Activated T-cell treated with anti-CD3 and anti-CD28 coated beads for 24 hours (primary cell): ENCODE data around the gene PIP5K1A.
A peak's percentile ranks its signal among the peaks of the same experiment; 100 is the strongest.
"Not testable (repeated sequence)": the region's sequence is repeated elsewhere in the genome, so short reads cannot be mapped to it uniquely, and the experiment has no call there.

Source experiments
- DNase-seq: peaks from one replicate; pipeline ENCODE4 v3.0.0-alpha.2; 2020; ENCODE audit warnings: low read depth

PIP5K1A gene

DNA sequence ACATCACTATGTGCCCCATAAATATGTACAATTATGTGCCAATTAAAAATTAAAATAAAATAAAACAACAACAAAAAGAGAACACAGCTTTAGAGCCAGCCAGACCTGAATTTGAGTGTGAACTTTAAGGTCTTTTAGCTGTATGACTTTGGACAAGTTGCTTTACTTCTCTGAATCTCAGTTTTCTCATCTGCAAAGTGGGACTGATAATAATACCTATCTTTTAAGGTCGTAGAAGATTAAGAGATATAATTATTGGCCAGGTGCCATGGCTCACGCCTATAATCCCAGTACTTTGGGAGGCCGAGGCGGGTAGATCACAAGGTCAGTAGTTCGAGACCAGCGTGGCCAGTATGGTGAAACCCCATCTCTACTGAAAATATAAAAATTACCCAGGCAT is 5.0 kb upstream of the PIP5K1A start:
- no peak for DNase-seq

DNA sequence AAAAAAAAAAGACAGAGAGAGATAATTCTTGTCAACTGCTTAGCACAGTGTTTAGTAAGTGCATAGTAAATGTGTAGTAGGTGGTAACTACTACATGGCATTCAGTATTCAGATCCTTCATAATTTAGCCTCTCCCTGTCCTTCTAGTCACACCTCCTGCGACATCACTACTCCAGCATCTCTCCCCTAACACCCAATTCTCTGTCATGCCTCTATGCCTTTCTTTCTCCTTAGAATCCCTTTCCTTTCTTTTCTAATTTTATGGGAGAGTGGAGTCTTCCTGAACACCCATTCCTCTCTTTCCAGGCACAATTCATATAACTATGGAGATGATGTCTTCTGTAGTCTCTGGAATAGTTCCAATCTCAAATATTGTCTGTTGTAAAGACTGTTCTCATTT is 4.5 kb upstream of the PIP5K1A start:
- DNase-seq = no peak

DNA sequence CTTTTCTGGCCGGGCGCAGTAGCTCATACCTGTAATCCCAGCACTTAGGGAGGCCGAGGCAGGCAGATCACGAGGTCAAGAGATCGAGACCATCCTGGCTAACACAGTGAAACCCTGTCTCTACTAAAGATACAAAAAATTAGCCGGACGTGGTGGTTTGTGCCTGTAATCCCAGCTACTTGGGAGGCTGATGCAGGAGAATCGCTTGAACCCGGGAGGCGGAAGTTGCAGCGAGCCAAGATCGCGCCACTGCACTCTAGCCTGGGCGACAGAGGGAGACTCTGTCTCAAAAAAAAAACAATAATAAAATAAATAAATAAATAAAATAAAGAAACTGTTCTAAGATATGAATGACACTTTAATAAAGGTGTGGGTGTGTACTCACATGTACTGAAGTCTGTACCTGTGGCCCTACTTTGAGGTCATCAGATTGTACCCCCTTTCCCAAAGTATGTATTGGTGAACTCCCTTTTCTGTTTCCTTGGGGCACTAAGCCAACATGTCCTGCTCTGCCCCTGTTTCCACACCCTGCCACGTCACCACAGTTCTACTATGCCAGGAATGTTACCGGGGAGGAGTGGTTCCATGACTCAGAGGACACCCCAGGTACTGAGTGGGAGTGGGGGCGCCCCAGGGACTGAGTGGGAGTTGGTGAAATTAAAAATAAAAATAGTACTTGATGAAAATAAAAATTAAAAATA is 3.3 kb upstream of the PIP5K1A start:
- not testable (repeated sequence) for DNase-seq

DNA sequence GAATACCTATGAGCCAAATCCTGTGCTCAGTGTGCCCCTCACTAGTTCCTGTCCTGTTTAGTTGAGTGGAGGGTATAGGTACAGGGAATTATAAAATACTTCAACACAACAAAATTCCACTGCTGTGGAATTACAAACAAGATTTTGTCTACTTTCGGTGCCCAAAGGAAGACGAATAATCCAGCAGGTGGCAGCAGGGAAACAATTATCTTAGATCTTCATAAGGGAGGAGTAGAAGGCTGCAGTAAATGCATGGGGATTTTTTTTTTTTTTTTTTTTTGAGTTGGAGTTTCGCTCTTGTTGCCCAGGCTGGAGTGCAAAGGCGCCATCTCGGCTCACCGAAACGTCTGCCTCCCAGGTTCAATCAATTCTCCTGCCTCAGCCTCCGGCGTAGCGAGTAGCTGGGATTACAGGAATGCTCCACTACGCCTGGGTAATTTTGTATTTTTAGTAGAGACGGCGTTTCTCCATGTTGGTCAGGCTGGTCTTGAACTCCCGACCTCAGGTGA is 2.0 kb upstream of the PIP5K1A start:
- peak; percentile 32 for DNase-seq

DNA sequence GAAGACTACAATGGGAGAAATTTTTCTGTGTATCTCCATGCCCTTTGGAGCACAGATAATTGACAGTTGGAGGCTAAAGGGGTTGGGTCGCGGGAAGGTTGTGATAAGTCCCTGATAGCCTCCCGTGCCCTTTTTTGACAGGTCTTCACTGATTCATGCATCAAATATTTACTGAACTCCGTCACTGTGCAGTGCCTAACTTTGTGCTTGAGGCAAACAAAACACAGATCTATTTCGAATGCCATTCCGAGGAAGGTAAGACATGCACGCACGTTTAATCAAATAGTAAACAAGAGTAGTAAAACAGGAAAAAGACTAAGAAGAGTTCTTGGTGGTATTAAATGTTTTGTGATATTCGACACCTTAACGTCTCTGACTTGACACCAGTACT is 494 bp upstream of the PIP5K1A start:
- no peak for DNase-seq

DNA sequence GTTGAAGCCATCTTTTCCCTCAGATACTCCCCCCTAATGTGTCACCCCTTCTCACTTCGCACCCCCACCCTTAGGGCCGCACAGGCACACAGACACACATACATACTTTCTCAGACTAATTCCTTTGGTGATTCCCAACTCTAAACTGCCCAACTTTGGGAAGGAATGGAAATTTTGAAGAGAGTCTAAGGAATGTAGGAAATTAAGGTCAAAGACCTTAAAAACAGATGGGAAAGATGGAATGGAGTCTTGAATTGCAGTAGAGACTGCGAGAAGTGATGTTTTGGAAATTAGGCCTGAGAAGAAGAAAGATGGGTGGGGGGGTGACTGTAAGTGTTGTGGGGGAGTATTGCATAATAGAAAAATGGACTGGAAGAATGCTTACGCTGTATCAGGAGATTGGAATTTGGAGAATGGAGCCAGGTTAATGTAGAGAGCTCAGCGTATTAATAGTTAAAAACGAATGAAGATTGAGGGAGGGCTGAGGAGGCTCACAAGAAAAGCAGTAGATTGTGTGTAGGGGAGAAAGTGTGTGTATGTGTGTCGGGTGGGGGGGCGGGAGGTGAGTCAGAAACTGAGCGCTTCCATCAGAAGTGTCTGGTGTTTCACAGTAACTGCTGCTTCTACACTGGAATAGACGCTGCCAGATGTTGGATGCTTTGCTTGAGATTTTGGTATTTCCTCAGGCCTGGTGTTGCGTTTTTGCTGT is 1.7 kb downstream of the PIP5K1A start:
- DNase-seq = no peak

DNA sequence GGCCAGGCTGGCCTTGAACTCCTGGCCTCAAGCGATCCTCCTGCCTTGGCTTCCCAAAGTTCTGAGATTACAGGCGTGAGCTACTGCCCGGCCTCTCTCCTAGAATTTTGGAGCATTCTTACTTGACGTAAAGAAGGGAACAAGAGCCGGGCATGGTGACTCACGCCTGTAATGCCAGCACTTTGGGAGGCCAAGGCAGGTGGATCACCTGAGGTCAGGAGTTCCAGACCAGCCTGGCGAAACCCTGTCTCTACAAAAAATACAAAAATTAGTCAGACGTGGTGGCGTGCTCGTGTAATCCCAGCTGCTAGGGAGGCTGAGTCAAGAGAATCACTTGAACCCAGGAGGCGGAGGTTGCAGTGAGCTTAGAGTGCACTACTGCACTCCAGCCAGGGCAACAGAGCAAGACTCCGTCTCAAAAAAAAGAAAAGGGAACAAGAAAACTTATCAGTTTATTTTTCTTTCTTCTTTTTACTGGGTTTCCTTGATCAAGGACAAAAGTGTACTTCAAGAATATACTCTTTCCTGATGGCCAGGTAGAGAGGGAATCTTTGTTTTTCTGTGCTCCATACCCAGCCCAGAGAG is 7.1 kb downstream of the PIP5K1A start:
- not testable (repeated sequence) for DNase-seq

DNA sequence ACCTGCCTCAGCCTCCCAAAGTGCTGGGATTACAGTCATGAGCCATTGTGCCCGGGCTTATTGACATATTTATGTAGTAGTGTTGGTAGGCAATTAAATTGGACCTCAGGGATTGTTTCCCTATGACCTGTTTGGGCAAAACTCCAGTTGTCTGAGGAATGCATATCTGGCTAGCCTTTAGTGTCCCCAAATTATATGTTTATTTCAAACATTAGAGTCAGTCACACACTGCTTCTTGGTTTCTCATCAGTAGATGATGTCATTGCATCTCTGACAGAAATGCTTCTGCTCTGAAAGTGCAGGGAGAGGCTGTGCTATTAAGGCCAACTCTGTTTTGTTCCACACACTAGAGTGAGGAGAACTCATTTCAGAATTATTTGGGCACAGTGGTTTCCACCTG is 12.5 kb downstream of the PIP5K1A start:
- DNase-seq = no peak

DNA sequence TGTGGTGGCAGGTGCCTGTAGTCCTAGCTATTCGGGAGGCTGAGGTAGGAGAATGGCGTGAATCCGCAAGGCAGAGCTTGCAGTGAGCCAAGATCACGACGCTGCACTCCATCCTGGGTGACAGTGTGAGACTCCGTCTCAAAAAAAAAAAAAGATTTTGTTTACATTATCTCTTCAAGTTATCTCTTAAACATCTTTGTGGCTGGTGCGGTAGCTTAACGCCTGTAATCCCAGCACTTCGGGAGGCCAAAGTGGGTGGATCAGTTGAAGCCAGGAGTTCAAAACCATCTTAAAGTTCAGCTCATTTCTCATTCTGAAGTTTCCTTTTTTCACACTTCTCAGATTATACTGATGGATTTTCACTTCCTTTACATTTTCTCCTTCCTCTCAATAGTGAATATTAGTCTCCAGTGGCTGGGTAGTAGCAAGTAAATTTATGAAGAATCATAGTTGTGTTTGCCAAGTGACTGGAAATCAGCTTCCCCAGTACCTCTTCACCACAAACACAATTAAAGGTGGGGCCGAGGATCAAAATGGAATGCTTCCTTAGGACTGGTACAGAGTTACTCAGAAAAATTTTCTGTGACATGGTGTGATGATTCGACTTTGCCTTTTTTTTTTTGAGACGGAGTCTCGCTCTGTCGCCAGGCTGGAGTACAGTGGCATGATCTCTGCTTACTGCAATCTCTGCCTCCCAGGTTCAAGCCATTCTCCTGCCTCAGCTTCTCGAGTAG is 13.8 kb downstream of the PIP5K1A start:
- DNase-seq = no peak

DNA sequence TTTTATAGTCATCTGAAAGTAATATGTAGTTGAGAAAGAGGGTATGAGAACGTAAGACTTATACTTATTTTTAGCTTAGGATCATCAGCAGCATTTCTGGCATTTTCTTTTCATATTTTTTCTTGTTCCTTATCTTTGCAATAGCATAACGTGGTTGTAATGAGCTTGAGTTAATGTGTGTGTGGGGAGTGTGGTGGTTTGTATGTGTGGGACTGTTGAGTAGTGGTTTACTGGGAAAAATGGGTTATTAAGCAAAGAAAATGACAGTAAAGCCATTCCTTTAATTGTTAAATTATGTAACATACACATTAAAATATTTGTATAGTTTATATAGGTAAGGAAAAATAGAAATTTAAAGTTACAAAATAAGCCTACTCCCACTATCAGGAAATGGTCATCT is 15.2 kb downstream of the PIP5K1A start:
- DNase-seq = no peak

DNA sequence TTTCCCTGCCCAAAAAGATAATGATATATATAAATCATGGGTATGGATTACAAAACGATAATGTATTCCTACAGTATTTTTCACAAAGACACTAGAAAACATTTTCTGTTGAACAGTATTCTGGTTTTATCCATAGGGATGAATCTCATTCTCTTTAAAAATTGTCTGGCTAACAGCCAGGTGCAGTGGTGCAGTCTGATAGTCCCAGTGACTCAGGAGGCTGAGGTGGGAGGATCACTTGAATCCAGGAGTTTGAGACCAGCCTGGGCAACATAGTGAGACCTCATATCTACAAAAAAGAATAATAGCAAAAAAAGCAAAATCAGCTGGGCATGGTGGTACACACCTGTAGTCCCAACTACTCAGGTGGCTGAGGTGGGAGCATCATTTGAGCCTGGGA is 23.3 kb downstream of the PIP5K1A start:
- DNase-seq = no peak

DNA sequence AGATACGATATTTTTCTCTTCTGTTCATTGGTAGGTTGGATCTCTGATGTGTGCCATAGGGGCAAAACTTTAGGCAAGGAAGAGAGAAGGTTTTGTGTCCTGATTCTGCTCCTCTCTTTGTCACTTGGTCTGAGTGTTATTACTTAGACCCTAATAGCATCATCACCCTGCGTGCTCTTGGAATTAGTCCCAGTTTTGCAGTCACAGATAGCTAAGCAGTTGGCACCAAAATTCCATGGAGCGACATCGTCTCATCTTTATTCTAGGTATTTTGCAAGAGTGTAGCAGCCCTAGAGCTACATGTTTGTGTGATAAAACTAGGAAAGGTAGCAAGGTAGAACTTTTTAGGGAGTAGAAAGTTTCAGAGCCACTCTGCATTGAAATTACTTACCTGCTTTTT is 23.8 kb downstream of the PIP5K1A start:
- DNase-seq = no peak

DNA sequence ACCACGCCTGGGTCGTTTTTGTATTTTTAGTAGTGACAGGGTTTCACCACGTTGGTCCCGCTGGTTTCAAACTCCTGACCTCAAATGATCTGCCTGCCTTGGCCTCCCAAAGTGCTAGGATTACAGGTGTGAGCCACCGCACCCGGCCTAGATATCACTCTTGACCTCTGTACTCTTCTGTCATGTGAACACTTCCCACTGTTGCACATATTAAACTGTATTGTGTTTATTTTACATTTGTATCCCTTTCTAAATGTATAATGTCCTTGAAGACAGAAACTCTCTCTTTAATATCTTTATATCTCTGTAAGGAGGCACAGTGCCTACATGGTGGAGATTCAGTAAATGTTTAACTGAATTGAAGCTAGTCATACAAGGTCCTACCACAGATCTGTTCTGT is 36.9 kb downstream of the PIP5K1A start:
- DNase-seq = no peak

DNA sequence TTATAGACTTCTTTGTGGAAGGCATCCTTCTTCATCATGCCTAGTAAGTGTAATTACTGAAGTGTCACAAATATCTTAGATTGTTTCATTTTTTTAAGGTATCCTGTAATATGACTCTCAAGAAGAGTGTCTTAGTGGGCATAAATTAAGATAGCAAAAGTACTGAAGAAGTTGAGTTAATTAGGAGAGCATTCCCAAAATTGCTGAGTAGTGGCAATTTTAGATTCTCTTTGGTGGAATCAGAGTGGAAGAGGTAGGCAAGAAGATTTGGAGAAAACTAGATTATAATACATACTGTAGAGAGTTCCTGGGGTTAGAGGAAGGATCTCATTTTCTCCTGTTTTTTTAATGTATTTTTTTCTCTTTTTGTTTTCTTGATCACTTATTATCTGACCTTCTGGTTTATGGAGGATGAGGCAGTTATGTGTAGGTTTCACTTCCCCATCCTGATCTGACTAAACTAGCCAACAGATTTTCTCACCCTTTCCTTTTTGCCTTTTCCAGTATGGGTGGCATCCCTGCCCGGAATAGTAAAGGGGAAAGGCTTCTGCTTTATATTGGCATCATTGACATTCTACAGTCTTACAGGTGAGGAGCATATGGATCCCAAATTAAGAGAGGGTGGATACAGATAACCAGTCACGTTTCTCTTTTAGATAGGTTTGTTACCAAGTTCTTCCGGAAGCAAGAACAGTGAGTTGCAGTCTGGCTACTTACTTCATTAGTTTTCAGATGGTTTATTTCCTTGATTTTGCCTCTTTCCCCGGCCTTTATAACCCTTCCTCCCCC is 39.5 kb downstream of the PIP5K1A start:
- DNase-seq = no peak

DNA sequence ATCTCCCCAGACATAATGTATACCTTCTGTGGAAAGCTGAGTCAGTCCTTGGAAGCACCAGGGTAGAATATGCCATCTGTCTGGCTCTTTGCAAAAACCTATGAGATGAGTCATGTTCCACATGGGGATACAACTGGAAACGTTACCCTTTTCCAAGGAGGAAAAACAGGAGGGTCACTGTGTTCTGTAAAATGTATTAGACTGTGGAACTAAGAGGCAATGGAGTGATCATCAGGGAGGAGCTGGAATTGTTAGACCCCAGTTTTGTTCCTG is 40.1 kb downstream of the PIP5K1A start:
- DNase-seq = no peak

DNA sequence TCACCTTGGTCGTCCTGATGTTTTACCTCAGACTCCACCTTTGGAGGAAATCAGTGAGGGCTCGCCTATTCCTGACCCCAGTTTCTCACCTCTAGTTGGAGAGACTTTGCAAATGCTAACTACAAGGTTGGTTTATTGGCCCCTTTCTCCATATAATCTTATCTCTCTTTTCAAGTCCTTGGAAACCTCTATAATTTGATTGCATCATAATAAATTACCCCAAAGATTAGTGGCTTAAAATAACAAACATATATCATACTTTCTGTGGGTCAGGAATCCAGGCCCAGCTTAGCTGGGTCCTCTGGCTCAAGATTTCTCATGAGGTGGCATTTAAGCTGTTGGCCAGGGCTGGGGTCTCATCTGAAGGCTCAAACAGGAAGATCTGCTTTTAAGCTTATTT is 44.1 kb downstream of the PIP5K1A start:
- DNase-seq = no peak

DNA sequence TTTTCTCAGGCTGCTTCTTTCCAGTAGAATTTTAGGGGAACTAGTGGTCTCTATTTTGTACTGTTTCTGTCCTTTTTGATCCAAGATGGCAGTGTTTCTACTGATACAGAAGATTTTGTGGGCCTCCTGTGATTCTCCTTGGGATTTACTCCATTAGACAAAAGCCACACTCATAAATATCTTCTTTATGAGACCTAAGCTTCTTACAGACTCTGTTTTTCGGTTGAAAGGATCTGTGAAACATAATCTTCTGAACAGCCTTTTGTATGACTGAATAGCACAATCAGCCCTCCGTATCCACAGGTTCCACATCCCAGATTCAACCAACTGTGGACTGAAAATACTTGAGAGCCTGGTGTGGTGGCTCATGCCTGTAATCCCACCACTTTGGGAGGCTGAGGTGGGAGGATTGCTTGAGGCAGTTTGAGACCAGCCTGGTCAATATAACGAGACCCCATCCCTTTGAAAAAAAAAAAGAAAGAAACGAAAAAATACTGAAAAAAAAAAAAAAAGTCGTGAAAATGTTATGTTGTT is 45.4 kb downstream of the PIP5K1A start:
- DNase-seq = no peak

DNA sequence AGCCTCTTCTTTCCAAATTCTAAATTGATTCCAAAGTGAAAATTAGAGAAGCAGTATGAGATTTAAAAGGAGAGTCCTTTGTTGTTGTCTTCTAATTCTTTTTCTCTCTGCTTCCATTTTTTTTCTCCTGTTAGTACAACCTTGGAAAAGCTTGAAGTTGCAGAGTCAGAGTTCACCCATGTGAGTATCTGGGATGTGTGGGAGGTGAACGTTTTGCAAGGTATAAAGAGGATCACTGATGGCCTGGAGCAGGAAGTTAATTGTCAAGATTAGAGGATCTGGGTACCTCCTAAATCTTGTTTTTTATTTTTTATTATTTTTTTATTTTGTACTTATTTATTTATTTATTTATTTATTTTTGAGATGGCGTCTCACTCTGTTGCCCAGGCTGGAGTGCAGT is 48.4 kb downstream of the PIP5K1A start:
- no peak for DNase-seq

DNA sequence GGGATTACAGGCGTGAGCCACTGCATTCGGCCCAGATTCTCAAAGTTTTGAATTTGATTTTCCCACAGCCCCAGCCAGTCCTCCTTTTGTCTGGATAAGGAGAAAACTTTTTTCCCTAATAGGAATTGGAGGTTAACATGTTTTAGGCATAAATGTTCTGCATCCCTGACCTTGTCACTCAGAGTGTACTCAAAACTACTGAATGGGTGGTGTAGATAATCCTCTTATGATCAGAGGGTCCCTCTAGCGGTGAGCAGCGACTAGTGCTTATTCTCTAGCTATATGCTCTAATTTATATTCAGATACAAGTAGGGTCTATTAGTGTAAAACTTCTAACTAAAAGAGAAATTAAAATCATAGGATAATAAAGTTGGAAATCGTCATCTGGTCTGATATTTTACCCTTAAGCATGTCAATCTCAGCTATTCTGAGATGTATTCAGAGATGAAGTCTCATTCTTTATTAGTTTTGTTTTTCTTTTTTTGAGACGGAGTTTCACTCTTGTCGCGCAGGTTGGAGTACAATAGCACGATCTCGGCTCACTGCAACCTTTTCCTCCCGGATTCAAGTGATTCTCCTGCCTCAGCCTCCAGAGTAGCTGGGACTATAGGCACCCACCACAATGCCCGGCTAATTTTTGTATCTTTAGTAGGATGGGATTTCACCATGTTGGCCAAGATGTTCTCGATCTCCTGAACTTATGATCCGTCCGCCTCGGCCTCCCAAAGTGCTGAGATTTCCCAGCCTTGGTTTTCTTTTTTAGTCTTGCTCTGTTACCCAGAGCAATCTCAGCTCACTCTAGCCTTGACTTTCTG is 53.5 kb downstream of the PIP5K1A start:
- peak; percentile 48 for DNase-seq

DNA sequence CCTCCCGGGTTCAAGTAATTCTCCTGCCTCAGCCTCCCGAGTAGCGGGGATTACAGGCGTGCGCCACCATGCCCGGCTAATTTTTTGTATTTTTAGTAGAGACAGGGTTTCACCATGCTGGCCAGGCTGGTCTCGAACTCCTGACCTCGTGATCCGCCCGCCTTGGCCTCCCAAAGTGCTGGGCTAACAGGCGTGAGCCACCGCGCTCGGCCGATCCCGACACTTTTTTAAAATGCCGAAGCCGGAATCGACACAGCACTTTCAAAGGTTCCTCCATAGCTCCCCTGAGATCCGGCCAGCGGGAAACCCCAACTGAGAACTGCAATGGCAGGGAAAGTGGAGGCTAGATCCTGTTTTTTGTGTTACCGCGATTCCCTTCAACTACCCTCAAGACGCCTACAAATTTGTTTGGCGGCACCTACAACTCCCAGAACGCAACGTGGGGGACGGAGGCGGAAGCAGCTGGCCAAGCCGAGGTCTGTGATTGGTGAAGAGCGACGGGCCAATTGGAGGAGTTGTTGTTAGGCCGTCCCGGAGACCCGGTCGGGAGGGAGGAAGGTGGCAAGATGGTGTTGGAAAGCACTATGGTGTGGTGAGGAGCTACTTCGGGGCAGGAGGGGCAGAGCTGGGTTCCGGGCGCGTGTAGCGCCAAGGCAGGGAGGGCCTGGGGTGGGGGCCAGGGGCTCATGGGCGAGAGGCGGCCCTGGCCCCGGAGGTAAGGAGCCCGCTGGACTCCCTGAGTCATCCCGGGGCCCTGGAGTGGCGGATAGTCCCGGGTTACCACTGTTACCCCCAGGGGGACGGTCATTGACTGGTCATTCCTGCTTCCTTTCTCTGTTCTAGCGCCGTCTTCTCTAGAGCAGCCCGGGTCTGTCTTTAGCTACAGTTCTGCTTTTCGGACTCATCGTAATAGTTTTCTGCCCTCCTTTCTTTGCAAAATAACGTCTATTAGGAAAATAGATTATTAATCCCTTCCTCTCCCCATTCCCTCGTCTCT is 56.2 kb downstream of the PIP5K1A start, which contains the start of gene PSMD4:
TSS of gene PSMD4 (plus strand) at position 518 of the 997 bp plus-strand sequence. CDS start at position 567, 49 bp downstream.
- peak; percentile 92 for DNase-seq
